GM12801 (cell line): Measurements from ENCODE around the gene ARPC1A.

Source experiments
- CTCF ChIP-seq: IDR thresholded peaks from one replicate; pipeline ENCODE4 v1.5.1; 2011; ENCODE audit warnings: control low read depth; ENCODE audit not compliant: insufficient read length; ENCODE audit errors: extremely low read depth

ARPC1A gene

GRCh38 chr7:99325592-99326407 is at the start of gene ARPC1A:
Gene ARPC1A, plus strand, starts transcription at chr7:99325898. Its CDS starts 7,456 bp downstream, at chr7:99333354.
- no peak for TF ChIP-seq CTCF

GRCh38 chr7:99278180-99278579 is 47.5 kb upstream of the ARPC1A start:
- no peak for TF ChIP-seq CTCF

GRCh38 chr7:99287779-99288534 is 37.7 kb upstream of the ARPC1A start:
- no peak for TF ChIP-seq CTCF

- TF ChIP-seq CTCF, result no peak
These were observed 36.5 kb upstream of the ARPC1A start for GRCh38 chr7:99289185-99289584.

GRCh38 chr7:99290980-99291607 is 34.6 kb upstream of the ARPC1A start:
- TF ChIP-seq CTCF, result no peak

- TF ChIP-seq CTCF, result no peak
These were observed 33.6 kb upstream of the ARPC1A start for GRCh38 chr7:99292127-99292526.

- TF ChIP-seq CTCF, result no peak
These were observed 32.5 kb upstream of the ARPC1A start for GRCh38 chr7:99293167-99293566.
